ENCODE measurements around the gene CHP1. TPM values are rescaled to one million over a fixed set of nuclear protein-coding genes. Genes with fewer than 3 reads are reported as not detected.

Gene CHP1
- total RNA-seq, 1 experiment from 2014 or later, result 97.7 TPM

DNA sequence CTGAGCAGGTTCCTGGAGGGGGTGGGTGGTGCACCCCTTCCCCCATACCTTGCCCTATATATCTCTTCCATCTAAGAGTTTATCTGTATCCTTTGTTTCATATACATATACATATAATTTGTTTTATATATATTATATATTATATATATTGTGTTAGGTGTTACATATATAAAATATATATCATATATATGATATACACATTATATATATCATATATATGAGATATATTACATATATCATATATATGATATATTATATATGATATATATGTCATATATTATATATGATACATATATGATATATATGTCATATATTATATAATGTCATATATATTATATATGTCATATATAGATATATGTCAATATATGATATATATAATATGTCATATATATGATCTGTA, 31.6 kb upstream of the CHP1 start:
- Histone ChIP-seq H3K23me2 (ENCODE audit: insufficient read length, low read depth, low read length, poor library complexity, severe bottlenecking) (no peaks in the 10 kb centered on the region), H2BK15ac (ENCODE audit: low read depth, low read length) (no peak overlapping the region), H3K14ac (ENCODE audit: insufficient read depth, low read length) (no peak overlapping the region), H4K5ac (ENCODE audit: insufficient read length, low read depth, low read length) (no peak overlapping the region), H2AK5ac (ENCODE audit: insufficient read length, low read length) (no peak overlapping the region), H4K91ac (ENCODE audit: insufficient read length, low read depth, low read length) (no peak overlapping the region), H3K23ac (ENCODE audit: insufficient read length, low read depth, low read length) (no peak overlapping the region), H2BK120ac (ENCODE audit: low read depth, low read length, poor library complexity, severe bottlenecking) (no peak overlapping the region), H2BK20ac (ENCODE audit: low read depth, low read length, poor library complexity, severe bottlenecking) (no peak overlapping the region), H3K79me2 (ENCODE audit: insufficient read depth, low read length) (no peaks in the 10 kb centered on the region), H3K27ac (ENCODE audit: insufficient read length, low read depth, low read length) (no peak overlapping the region), H3K4ac (ENCODE audit: low read depth, low read length) (no peak overlapping the region), H3K9ac (ENCODE audit: extremely low read depth, insufficient read length, low read length) (no peak overlapping the region), H4K8ac (replicated peaks; ENCODE audit: insufficient read length, low read depth, low read length) (no peak overlapping the region), H3K4me1 (ENCODE audit: insufficient read depth, low read length) (no peaks in the 10 kb centered on the region), H3K27me3 (ENCODE audit: insufficient read depth, low read length) (no peaks in the 10 kb centered on the region), H3K56ac (ENCODE audit: insufficient read length, low read depth, low read length) (no peak overlapping the region), H4K20me1 (ENCODE audit: control insufficient read depth, insufficient read depth, insufficient read length) (no peaks in the 10 kb centered on the region), H2BK5ac (ENCODE audit: insufficient read length, low read length) (no peak overlapping the region), H3K9me3 (ENCODE audit: control insufficient read depth, low read depth, low read length) (no peaks in the 10 kb centered on the region), H3K18ac (ENCODE audit: insufficient read length, low read depth, low read length) (no peak overlapping the region), H2BK12ac (ENCODE audit: insufficient read length, low read depth, low read length) (no peak overlapping the region), H2AFZ (ENCODE audit: low read length) (no peak overlapping the region), H3K79me1 (ENCODE audit: insufficient read depth, low read depth, low read length, poor library complexity, severe bottlenecking) (no peaks in the 10 kb centered on the region), H3T11ph (ENCODE audit: low read length) (no peak overlapping the region), H3K4me2 (ENCODE audit: insufficient read depth, insufficient read length, low read length) (no peak overlapping the region)
- H3K4me3 Mint-ChIP-seq, result no peak overlapping the region
- H3K27me3 Mint-ChIP-seq (ENCODE audit: low read depth), result no peaks in the 10 kb centered on the region
- H3K36me3 Mint-ChIP-seq (ENCODE audit: insufficient read depth in 1 of 3, low read depth in 3 of 3), result no peaks in the 10 kb centered on the region; a peak in 1 of 7 replicates
- H3K9me3 Mint-ChIP-seq, result no peaks in the 10 kb centered on the region
- TF ChIP-seq, protein P1, sequence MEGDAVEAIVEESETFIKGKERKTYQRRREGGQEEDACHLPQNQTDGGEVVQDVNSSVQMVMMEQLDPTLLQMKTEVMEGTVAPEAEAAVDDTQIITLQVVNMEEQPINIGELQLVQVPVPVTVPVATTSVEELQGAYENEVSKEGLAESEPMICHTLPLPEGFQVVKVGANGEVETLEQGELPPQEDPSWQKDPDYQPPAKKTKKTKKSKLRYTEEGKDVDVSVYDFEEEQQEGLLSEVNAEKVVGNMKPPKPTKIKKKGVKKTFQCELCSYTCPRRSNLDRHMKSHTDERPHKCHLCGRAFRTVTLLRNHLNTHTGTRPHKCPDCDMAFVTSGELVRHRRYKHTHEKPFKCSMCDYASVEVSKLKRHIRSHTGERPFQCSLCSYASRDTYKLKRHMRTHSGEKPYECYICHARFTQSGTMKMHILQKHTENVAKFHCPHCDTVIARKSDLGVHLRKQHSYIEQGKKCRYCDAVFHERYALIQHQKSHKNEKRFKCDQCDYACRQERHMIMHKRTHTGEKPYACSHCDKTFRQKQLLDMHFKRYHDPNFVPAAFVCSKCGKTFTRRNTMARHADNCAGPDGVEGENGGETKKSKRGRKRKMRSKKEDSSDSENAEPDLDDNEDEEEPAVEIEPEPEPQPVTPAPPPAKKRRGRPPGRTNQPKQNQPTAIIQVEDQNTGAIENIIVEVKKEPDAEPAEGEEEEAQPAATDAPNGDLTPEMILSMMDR (conservative IDR thresholded peaks at IDR 0.05), result no peak
- H3K27ac Mint-ChIP-seq, result no peak overlapping the region
- no peaks in the 10 kb centered on the region for H3K4me1 Mint-ChIP-seq
- no peak for DNase-seq
